Calu3 (cell line): ENCODE measurements around the gene SERPIND1. TPM values are rescaled to one million over a fixed set of nuclear protein-coding genes. Genes with fewer than 3 reads are reported as not detected.

Source experiments
- Bru-seq: library from RNA; stranded (reverse); fragments of 400-500 nt; gene quantifications from one replicate; lab custom pipeline; 2021; lab: Mats Ljungman, UMichigan
- BruChase-seq, 2 experiments: library from RNA; stranded (reverse); fragments of 400-500 nt; gene quantifications; one replicate each; lab custom pipeline; 2021; lab: Mats Ljungman, UMichigan
- BruUV-seq: library from RNA; stranded (reverse); fragments of 400-500 nt; replicated peaks from 2 replicates; lab custom pipeline; 2021; lab: Mats Ljungman, UMichigan
- CTCF ChIA-PET: fragments of 300-600 bp; sonication (Branson Sonifier 250); formaldehyde crosslinking; loops from one replicate; lab custom pipeline; 2022; ENCODE audit warnings: antibody characterized with exemption; lab: Charles Lee
- DNase-seq: peaks from one replicate; pipeline ENCODE4 v3.0.0; 2022
- H3K27ac Mint-ChIP-seq: one replicate; pipeline ENCODE4 v1.8.0; 2022; ENCODE audit warnings: mixed read lengths; ENCODE audit not compliant: unreplicated experiment
- H3K27me3 Mint-ChIP-seq: one replicate; pipeline ENCODE4 v1.8.0; 2022; ENCODE audit warnings: mixed read lengths; ENCODE audit not compliant: unreplicated experiment
- H3K36me3 Mint-ChIP-seq: one replicate; pipeline ENCODE4 v1.8.0; 2022; ENCODE audit warnings: mild to moderate bottlenecking, moderate library complexity, mixed read lengths; ENCODE audit not compliant: insufficient read depth, unreplicated experiment
- H3K4me1 Mint-ChIP-seq: one replicate; pipeline ENCODE4 v1.8.0; 2022; ENCODE audit warnings: mild to moderate bottlenecking, low read depth, mixed read lengths; ENCODE audit not compliant: unreplicated experiment
- H3K4me3 Mint-ChIP-seq: one replicate; pipeline ENCODE4 v1.8.0; 2022; ENCODE audit warnings: mild to moderate bottlenecking, low read depth, moderate library complexity, mixed read lengths; ENCODE audit not compliant: unreplicated experiment
- H3K9me3 Mint-ChIP-seq: one replicate; pipeline ENCODE4 v1.8.0; 2022; ENCODE audit warnings: low read depth, mixed read lengths; ENCODE audit not compliant: unreplicated experiment
- CTCF ChIP-seq: fragments of 200-600 bp; IDR thresholded peaks from one replicate; pipeline ENCODE4 v1.8.0; 2022; ENCODE audit warnings: antibody characterized with exemption; ENCODE audit not compliant: unreplicated experiment
- intact Hi-C: fragments of 100-400 bp; cut with micrococcal nuclease; formaldehyde crosslinking; loops from one replicate; pipeline ENCODE4 v1.10.0; 2022; ENCODE audit not compliant: unreplicated experiment
- long read RNA-seq: library from polyadenylated mRNA; stranded (forward); transcript quantifications from one replicate; pipeline ENCODE4 v2.0.0, GENCODE V29; 2022
- total RNA-seq: library from RNA; stranded (reverse); gene quantifications from 2 replicates; pipeline ENCODE4 v1.2.3, GENCODE V29; 2022

The SERPIND1 gene
- total RNA-seq = not detected in 2 replicates
- not detected for Bru-seq, nascent RNA
- not detected for BruChase-seq, experiment 1, labeled RNA remaining after a 6-hour chase
- BruChase-seq, experiment 2, labeled RNA remaining after a 2-hour chase = not detected
- long read RNA-seq = 0 reads

- H3K27ac Mint-ChIP-seq = no peak within 1 kb of the TSS
- no peak for DNase-seq
- intact Hi-C loops = no loop called here
- no peaks in the 10 kb centered on the region for H3K9me3 Mint-ChIP-seq
- no peak for TF ChIP-seq CTCF
- no TSS peak for BruUV-seq
- peaks cover 14% of the 10 kb centered on the region for H3K4me1 Mint-ChIP-seq
- H3K36me3 Mint-ChIP-seq = peaks cover 15% of the 10 kb centered on the region
- H3K4me3 Mint-ChIP-seq = no peak within 1 kb of the TSS
- CTCF ChIA-PET = no interaction called here
- no peaks in the 10 kb centered on the region for H3K27me3 Mint-ChIP-seq
Measured at GRCh38 chr22:20773793-20774212, at the start of gene SERPIND1. SERPIND1 (plus strand) TSS chr22:20774113; CDS start chr22:20779313, 5,200 bp downstream.

- TF ChIP-seq CTCF = no peak
- no peaks in the 10 kb centered on the region for H3K27me3 Mint-ChIP-seq
- no peaks in the 10 kb centered on the region for H3K4me1 Mint-ChIP-seq
- DNase-seq = no peak
- H3K27ac Mint-ChIP-seq = no peak overlapping the region
- CTCF ChIA-PET = no interaction called here
- BruUV-seq = no TSS peak
- intact Hi-C loops = no loop called here
- H3K4me3 Mint-ChIP-seq = no peak overlapping the region
- H3K36me3 Mint-ChIP-seq = peaks cover 16% of the 10 kb centered on the region
- no peaks in the 10 kb centered on the region for H3K9me3 Mint-ChIP-seq
Measured at GRCh38 chr22:20724676-20725454, 49.0 kb upstream of the SERPIND1 start.

- no peak for DNase-seq
- intact Hi-C loops = no loop called here
- no peak for TF ChIP-seq CTCF
- Mint-ChIP-seq H3K27ac (no peak overlapping the region), H3K4me3 (no peak overlapping the region), H3K27me3 (no peaks in the 10 kb centered on the region), H3K36me3 (peaks cover 19% of the 10 kb centered on the region), H3K4me1 (no peaks in the 10 kb centered on the region), H3K9me3 (no peaks in the 10 kb centered on the region)
- CTCF ChIA-PET = no interaction called here
- no TSS peak for BruUV-seq
Measured at GRCh38 chr22:20725987-20726558, 47.8 kb upstream of the SERPIND1 start.

- CTCF ChIA-PET = no interaction called here
- Mint-ChIP-seq H3K9me3 (no peaks in the 10 kb centered on the region), H3K27me3 (no peaks in the 10 kb centered on the region), H3K4me1 (no peaks in the 10 kb centered on the region), H3K27ac (no peak overlapping the region), H3K36me3 (peaks cover 19% of the 10 kb centered on the region), H3K4me3 (no peak overlapping the region)
- TF ChIP-seq CTCF = no peak
- no TSS peak for BruUV-seq
- intact Hi-C loops = no loop called here
- DNase-seq = no peak
Measured at GRCh38 chr22:20727118-20728015, 46.5 kb upstream of the SERPIND1 start.
